ENCODE measurements around the gene BACH1. TPM values are rescaled to one million over a fixed set of nuclear protein-coding genes. Genes with fewer than 3 reads are reported as not detected.

The BACH1 gene
- total and polyA plus RNA-seq, 4 donors, result 9.2 to 106 (median 54.2) TPM

GRCh38 chr21:29297483-29298347 is 1.0 kb upstream of the BACH1 start:
- Histone ChIP-seq H3K36me3 (ENCODE audit: control insufficient read depth in 4 of 4, insufficient read depth in 4 of 4, low read length in 4 of 4) (no peaks in the 10 kb centered on the region), H3K27ac (ENCODE audit: low read depth in 1 of 2, low read length in 1 of 2) (no peak overlapping the region), H3K9me3 (ENCODE audit: control insufficient read depth in 4 of 4, insufficient read depth in 3 of 4, low read length in 3 of 4) (no peaks in the 10 kb centered on the region), H3K4me1 (ENCODE audit: control insufficient read depth in 5 of 5, insufficient read depth in 5 of 5, low read length in 5 of 5) (peaks cover 3 to 29% (median 18%) of the 10 kb centered on the region in 5 donors), H3K27me3 (ENCODE audit: control insufficient read depth in 3 of 3, insufficient read depth in 3 of 3, low read length in 2 of 3) (no peaks in the 10 kb centered on the region), H3K4me3 (no peak overlapping the region), H3K9ac (ENCODE audit: insufficient read depth in 1 of 2, low read length in 2 of 2) (no peak overlapping the region)
- WGBS, 2 donors, result 84 to 86% methylated on average over 27 of the region's 27 CpGs
- TF ChIP-seq CTCF (IDR thresholded peaks at IDR 0.05; ENCODE audit: control extremely low read depth, extremely low read depth), result no peak
- ATAC-seq (ENCODE audit: insufficient read depth, low FRiP score) (no peak), DNase-seq (no peak)

GRCh38 chr21:29299046-29299915 is 559 bp downstream of the BACH1 start:
- Histone ChIP-seq H3K27me3 (ENCODE audit: control insufficient read depth in 3 of 3, insufficient read depth in 3 of 3, low read length in 2 of 3) (no peaks in the 10 kb centered on the region), H3K4me1 (ENCODE audit: control insufficient read depth in 5 of 5, insufficient read depth in 5 of 5, low read length in 5 of 5) (peaks cover 3 to 37% (median 22%) of the 10 kb centered on the region in 5 donors), H3K4me3 (peak overlapping the region; percentile 56), H3K36me3 (ENCODE audit: control insufficient read depth in 4 of 4, insufficient read depth in 4 of 4, low read length in 4 of 4) (no peaks in the 10 kb centered on the region), H3K9ac (ENCODE audit: insufficient read depth in 1 of 2, low read length in 2 of 2) (peak overlapping the region; percentile 80 to 85), H3K27ac (ENCODE audit: low read depth in 1 of 2, low read length in 1 of 2) (peak overlapping the region; percentile 89 to 96), H3K9me3 (ENCODE audit: control insufficient read depth in 4 of 4, insufficient read depth in 3 of 4, low read length in 3 of 4) (no peaks in the 10 kb centered on the region)
- DNase-seq (peak; percentile 61 to 79 (median 73)), ATAC-seq (ENCODE audit: insufficient read depth, low FRiP score) (peak; percentile 66)
- 0 to 1% methylated on average over 43 to 75 of the region's 75 CpGs for WGBS, 2 donors
- TF ChIP-seq CTCF (IDR thresholded peaks at IDR 0.05; ENCODE audit: control extremely low read depth, extremely low read depth), result no peak

- TF ChIP-seq CTCF (IDR thresholded peaks at IDR 0.05; ENCODE audit: control extremely low read depth, extremely low read depth), result no peak
- Histone ChIP-seq H3K36me3 (ENCODE audit: control insufficient read depth in 4 of 4, insufficient read depth in 4 of 4, low read length in 4 of 4) (no peaks in the 10 kb centered on the region), H3K9ac (ENCODE audit: insufficient read depth in 1 of 2, low read length in 2 of 2) (peak overlapping the region; percentile 80 to 85), H3K4me3 (peak overlapping the region; percentile 56), H3K4me1 (ENCODE audit: control insufficient read depth in 5 of 5, insufficient read depth in 5 of 5, low read length in 5 of 5) (peaks cover 3 to 37% (median 31%) of the 10 kb centered on the region in 5 donors), H3K27me3 (ENCODE audit: control insufficient read depth in 3 of 3, insufficient read depth in 3 of 3, low read length in 2 of 3) (no peaks in the 10 kb centered on the region), H3K9me3 (ENCODE audit: control insufficient read depth in 4 of 4, insufficient read depth in 3 of 4, low read length in 3 of 4) (no peaks in the 10 kb centered on the region), H3K27ac (ENCODE audit: low read depth in 1 of 2, low read length in 1 of 2) (peak overlapping the region; percentile 89 to 96)
- 26 to 29% methylated on average over 13 of the region's 13 CpGs for WGBS, 2 donors
- DNase-seq (peak; percentile 42 to 67 (median 63)), ATAC-seq (ENCODE audit: insufficient read depth, low FRiP score) (peak; percentile 44)
Observed at GRCh38 chr21:29299916-29300806, 1.4 kb downstream of the BACH1 start.
